OCI-LY7 (cell line): ENCODE data around the gene HPN. TPM values are rescaled to one million over a fixed set of nuclear protein-coding genes. Genes with fewer than 3 reads are reported as not detected.
"Not testable (repeated sequence)": the region's sequence is repeated elsewhere in the genome, so short reads cannot be mapped to it uniquely, and the experiment has no call there.

Source experiments
- BruUV-seq: library from RNA; stranded (reverse); fragments of 400-500 nt; replicated peaks from 2 replicates; lab custom pipeline; 2021; lab: Mats Ljungman, UMichigan
- CTCF ChIA-PET: fragments of 300-600 bp; sonication (Branson Sonifier 250); formaldehyde crosslinking; loops from one replicate; lab custom pipeline; 2022; ENCODE audit warnings: antibody characterized with exemption; ENCODE audit not compliant: unreplicated experiment; lab: Charles Lee
- POLR2A ChIA-PET: fragments of 300-600 bp; sonication (Branson Sonifier 250); formaldehyde crosslinking; loops from one replicate; lab custom pipeline; 2022; ENCODE audit warnings: antibody characterized with exemption; lab: Charles Lee
- DNase-seq: peaks from one replicate; pipeline ENCODE4 v3.0.0-alpha.2; 2015; ENCODE audit warnings: low spot score
- H2AFZ ChIP-seq: fragments of 200-600 bp; sonication (generic), shearing (Covaris generic); 2 replicates; pipeline ENCODE4 v1.6.1; 2014; ENCODE audit warnings: mild to moderate bottlenecking, antibody characterized with exemption, low read length, moderate library complexity
- H3K27ac ChIP-seq: fragments of 200-600 bp; sonication (generic); 2 replicates; pipeline ENCODE4 v1.5.1; 2014; ENCODE audit warnings: mixed run types, low read depth, mild to moderate bottlenecking, moderate library complexity, low read length, inconsistent platforms; ENCODE audit not compliant: poor library complexity, severe bottlenecking
- H3K36me3 ChIP-seq: fragments of 200-600 bp; sonication (generic); 2 replicates; pipeline ENCODE4 v1.6.1; 2014; ENCODE audit warnings: mild to moderate bottlenecking, antibody characterized with exemption, low read length, moderate library complexity, mixed read lengths; ENCODE audit not compliant: insufficient read depth
- H3K4me1 ChIP-seq: fragments of 200-600 bp; sonication (generic); 2 replicates; pipeline ENCODE4 v1.5.1; 2014; ENCODE audit warnings: mild to moderate bottlenecking, low read length; ENCODE audit not compliant: insufficient read depth, poor library complexity, severe bottlenecking
- H3K4me2 ChIP-seq: fragments of 200-600 bp; sonication (generic); 2 replicates; pipeline ENCODE4 v1.6.1; 2014; ENCODE audit warnings: mild to moderate bottlenecking, low read length
- H3K4me3 ChIP-seq: fragments of 200-600 bp; sonication (generic); 2 replicates; pipeline ENCODE4 v1.5.1; 2014; ENCODE audit warnings: mild to moderate bottlenecking, low read depth, low read length; ENCODE audit not compliant: poor library complexity, severe bottlenecking
- H3K79me2 ChIP-seq: fragments of 200-600 bp; sonication (generic); 2 replicates; pipeline ENCODE4 v1.6.1; 2016; ENCODE audit warnings: low read depth, mild to moderate bottlenecking, low read length, moderate library complexity, mixed read lengths; ENCODE audit not compliant: insufficient read depth
- H3K9me2 ChIP-seq: fragments of 200-600 bp; sonication (generic); 2 replicates; pipeline ENCODE4 v1.6.1; 2016; ENCODE audit warnings: mild to moderate bottlenecking, low read length, mixed read lengths; ENCODE audit not compliant: insufficient read depth
- H3K9me3 ChIP-seq: fragments of 200-600 bp; sonication (generic); 2 replicates; pipeline ENCODE4 v1.6.1; 2014; ENCODE audit warnings: mild to moderate bottlenecking, mixed run types, low read length, mixed read lengths
- H4K20me1 ChIP-seq: fragments of 200-600 bp; sonication (generic); 2 replicates; pipeline ENCODE4 v1.6.1; 2014; ENCODE audit warnings: mild to moderate bottlenecking, antibody characterized with exemption, low read length, moderate library complexity, mixed read lengths; ENCODE audit not compliant: insufficient read depth
- EZH2phosphoT487 ChIP-seq: fragments of 200-600 bp; sonication (generic); IDR thresholded peaks from 2 replicates; pipeline ENCODE4 v1.6.1; 2018; ENCODE audit warnings: low read depth, borderline replicate concordance, mild to moderate bottlenecking, mixed run types, antibody characterized with exemption, low read length, moderate library complexity, mixed read lengths
- intact Hi-C: fragments of 100-400 bp; cut with micrococcal nuclease; formaldehyde crosslinking; loops from one replicate; pipeline ENCODE4 v1.10.0; 2022; ENCODE audit not compliant: unreplicated experiment
- total RNA-seq, 2 experiments: library from RNA; depleted of rRNA in 1 of 2; stranded (reverse); fragments of >200 nt in 1 of 2; shearing (Covaris generic) in 1 of 2; gene quantifications; 2 replicates each; pipeline ENCODE4 v1.2.3, GENCODE V29; 2014 to 2022
- TF ChIP-seq, protein P1 (sequence below): fragments of 200-600 bp; sonication (generic); conservative IDR thresholded peaks from 2 replicates; pipeline ENCODE4 v1.5.1; 2014; ENCODE audit warnings: mild to moderate bottlenecking, antibody characterized with exemption, low read length, moderate library complexity, mixed read lengths

Gene HPN
- total RNA-seq, 2 experiments from 2014 or later, result 0.17 to 0.19 TPM

- no peaks in the 10 kb centered on the region for H3K79me2 ChIP-seq
- H3K36me3 ChIP-seq, result no peaks in the 10 kb centered on the region
- intact Hi-C loops, result no loop called here
- no peak overlapping the region for H3K27ac ChIP-seq
- H2AFZ ChIP-seq, result no peak overlapping the region
- no peaks in the 10 kb centered on the region for H4K20me1 ChIP-seq
- POLR2A ChIA-PET, result no interaction called here
- TF ChIP-seq EZH2phosphoT487, result no peak
- TF ChIP-seq, protein P1, sequence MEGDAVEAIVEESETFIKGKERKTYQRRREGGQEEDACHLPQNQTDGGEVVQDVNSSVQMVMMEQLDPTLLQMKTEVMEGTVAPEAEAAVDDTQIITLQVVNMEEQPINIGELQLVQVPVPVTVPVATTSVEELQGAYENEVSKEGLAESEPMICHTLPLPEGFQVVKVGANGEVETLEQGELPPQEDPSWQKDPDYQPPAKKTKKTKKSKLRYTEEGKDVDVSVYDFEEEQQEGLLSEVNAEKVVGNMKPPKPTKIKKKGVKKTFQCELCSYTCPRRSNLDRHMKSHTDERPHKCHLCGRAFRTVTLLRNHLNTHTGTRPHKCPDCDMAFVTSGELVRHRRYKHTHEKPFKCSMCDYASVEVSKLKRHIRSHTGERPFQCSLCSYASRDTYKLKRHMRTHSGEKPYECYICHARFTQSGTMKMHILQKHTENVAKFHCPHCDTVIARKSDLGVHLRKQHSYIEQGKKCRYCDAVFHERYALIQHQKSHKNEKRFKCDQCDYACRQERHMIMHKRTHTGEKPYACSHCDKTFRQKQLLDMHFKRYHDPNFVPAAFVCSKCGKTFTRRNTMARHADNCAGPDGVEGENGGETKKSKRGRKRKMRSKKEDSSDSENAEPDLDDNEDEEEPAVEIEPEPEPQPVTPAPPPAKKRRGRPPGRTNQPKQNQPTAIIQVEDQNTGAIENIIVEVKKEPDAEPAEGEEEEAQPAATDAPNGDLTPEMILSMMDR, result no peak
- no peaks in the 10 kb centered on the region for H3K9me3 ChIP-seq
- CTCF ChIA-PET, result no interaction called here
- no peak for DNase-seq
- H3K9me2 ChIP-seq, result no peaks in the 10 kb centered on the region
- no TSS peak for BruUV-seq
- no peak overlapping the region for H3K4me3 ChIP-seq
- H3K4me1 ChIP-seq, result no peaks in the 10 kb centered on the region
- H3K4me2 ChIP-seq, result no peak overlapping the region
These were observed 59.3 kb downstream of the HPN start for GRCh38 chr19:35100588-35101533.

DNA sequence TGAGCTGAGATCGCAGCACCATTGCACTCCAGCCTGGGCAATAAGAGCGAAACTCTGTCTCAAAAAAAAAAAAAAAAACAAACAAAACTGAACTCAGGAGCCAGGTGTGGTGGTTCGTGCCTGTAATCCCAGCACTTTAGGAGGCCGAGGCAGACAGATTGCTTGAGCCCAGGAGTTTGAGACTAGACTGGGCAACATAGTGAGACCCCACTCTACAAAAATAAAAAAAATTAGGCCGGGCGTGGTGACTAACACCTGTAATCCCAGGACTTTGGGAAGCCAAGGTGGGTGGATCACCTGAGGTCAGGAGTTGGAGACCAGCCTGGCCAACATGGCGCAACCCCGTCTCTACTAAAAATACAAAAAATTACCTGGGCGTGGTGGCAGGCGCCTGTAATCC, 60.4 kb downstream of the HPN start:
- H3K36me3 ChIP-seq, H3K27ac ChIP-seq, CTCF ChIA-PET, H4K20me1 ChIP-seq, H3K4me3 ChIP-seq, H3K9me2 ChIP-seq, H3K79me2 ChIP-seq, H2AFZ ChIP-seq, H3K4me1 ChIP-seq, DNase-seq, intact Hi-C loops, H3K9me3 ChIP-seq, H3K4me2 ChIP-seq, BruUV-seq: not testable (repeated sequence)
- POLR2A ChIA-PET, result interaction anchor here (1.0 kb wide), 1 partner anchor 35 kb away, joined by 3 read pairs; no protein-coding TSS in a partner anchor

DNA sequence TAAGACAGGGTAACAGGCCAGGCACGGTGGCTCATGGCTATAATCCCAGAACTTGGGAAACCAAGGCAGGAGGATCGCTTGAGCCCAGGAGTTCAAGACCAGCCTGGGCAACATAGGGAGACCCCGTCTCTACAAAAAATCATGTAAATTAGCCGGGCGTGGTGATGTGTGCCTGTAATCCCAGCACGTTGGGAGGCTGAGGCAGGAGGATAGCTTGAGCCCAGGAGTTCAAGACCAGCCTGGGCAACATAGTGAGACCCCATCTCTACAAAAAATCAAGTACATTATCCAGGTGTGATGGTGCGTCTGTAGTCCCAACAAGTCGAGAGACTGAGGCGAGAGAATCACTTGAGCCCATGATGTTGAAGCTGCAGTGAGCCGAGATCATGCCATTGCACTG, 62.1 kb downstream of the HPN start:
- DNase-seq, BruUV-seq, intact Hi-C loops, H4K20me1 ChIP-seq, H3K27ac ChIP-seq, H3K36me3 ChIP-seq, H3K79me2 ChIP-seq, H3K4me1 ChIP-seq, H3K4me2 ChIP-seq, H3K4me3 ChIP-seq, CTCF ChIA-PET, H3K9me3 ChIP-seq, H2AFZ ChIP-seq, H3K9me2 ChIP-seq: not testable (repeated sequence)
- POLR2A ChIA-PET, result interaction anchor here (0.6 kb wide), 1 partner anchor 591 kb away, joined by 3 read pairs; no protein-coding TSS in a partner anchor
